Liver (tissue), 9 donors: ENCODE data around the gene RAB14. TPM values are rescaled to one million over a fixed set of nuclear protein-coding genes. Genes with fewer than 3 reads are reported as not detected.
A peak's percentile ranks its signal among the peaks of the same experiment; 100 is the strongest.

Experiments
- DNase-seq: peaks from one replicate; pipeline ENCODE4 v3.0.0-alpha.2; 2017; ENCODE audit warnings: low spot score
- H3K27ac ChIP-seq, 2 donors: one replicate each; pipeline ENCODE4 v1.7.0; 2013; ENCODE audit warnings: inconsistent platforms in 2 of 2, low read length in 2 of 2, control low read depth in 1 of 2, low read depth in 1 of 2, mild to moderate bottlenecking in 1 of 2
- H3K27me3 ChIP-seq, 4 donors: one replicate each; pipeline versions ENCODE4 v1.6.1 to v1.7.0; 2013; ENCODE audit warnings: low read length in 3 of 4, inconsistent platforms in 1 of 4, mild to moderate bottlenecking in 1 of 4, moderate library complexity in 1 of 4; ENCODE audit not compliant: control insufficient read depth in 4 of 4, insufficient read depth in 4 of 4
- H3K36me3 ChIP-seq, 4 donors: one replicate each; pipeline versions ENCODE4 v1.6.1 to v1.7.0; 2013; ENCODE audit warnings: low read length in 3 of 4, mild to moderate bottlenecking in 3 of 4, low read depth in 1 of 4, moderate library complexity in 1 of 4; ENCODE audit not compliant: control insufficient read depth in 4 of 4, insufficient read depth in 3 of 4
- H3K4me1 ChIP-seq, 4 donors: one replicate each; pipeline versions ENCODE4 v1.6.1 to v1.7.0; 2013; ENCODE audit warnings: low read length in 3 of 4, mild to moderate bottlenecking in 3 of 4, moderate library complexity in 1 of 4; ENCODE audit not compliant: control insufficient read depth in 4 of 4, insufficient read depth in 4 of 4
- H3K4me3 ChIP-seq, 3 donors: one replicate each; pipeline versions ENCODE4 v1.6.1 to v1.7.0; 2013; ENCODE audit warnings: low read length in 3 of 3, control low read depth in 1 of 3, low read depth in 1 of 3, mild to moderate bottlenecking in 1 of 3
- H3K9ac ChIP-seq, 2 donors: one replicate each; pipeline ENCODE4 v1.7.0; 2013; ENCODE audit warnings: low read length in 2 of 2, mild to moderate bottlenecking in 2 of 2, moderate library complexity in 2 of 2, control low read depth in 1 of 2, low read depth in 1 of 2
- H3K9me3 ChIP-seq, 4 donors: one replicate each; pipeline versions ENCODE4 v1.6.1 to v1.7.0; 2013; ENCODE audit warnings: low read length in 3 of 4; ENCODE audit not compliant: control insufficient read depth in 4 of 4
- EGR1 ChIP-seq, 2 donors: IDR thresholded peaks; 2 replicates each; pipeline ENCODE4 v1.6.1; 2016 to 2018; ENCODE audit warnings: antibody characterized with exemption in 2 of 2, low read depth in 2 of 2
- FOXA1 ChIP-seq: IDR thresholded peaks from 2 replicates; pipeline ENCODE4 v1.6.1; 2016; ENCODE audit warnings: antibody characterized with exemption
- FOXA2 ChIP-seq: IDR thresholded peaks from 2 replicates; pipeline ENCODE4 v1.6.1; 2016; ENCODE audit warnings: antibody characterized with exemption
- GABPA ChIP-seq, 2 donors: IDR thresholded peaks in 1 of 2; conservative IDR thresholded peaks in 1 of 2; 2 replicates each; pipeline ENCODE4 v1.6.1; 2016; ENCODE audit warnings: antibody characterized with exemption in 2 of 2, mild to moderate bottlenecking in 1 of 2, moderate library complexity in 1 of 2
- HNF4A ChIP-seq, 2 donors: conservative IDR thresholded peaks; 2 replicates each; pipeline ENCODE4 v1.6.1; 2016; ENCODE audit warnings: antibody characterized with exemption in 2 of 2, mild to moderate bottlenecking in 2 of 2
- HNF4G ChIP-seq: IDR thresholded peaks from 2 replicates; pipeline ENCODE4 v1.6.1; 2016; ENCODE audit warnings: antibody characterized with exemption
- NR2F2 ChIP-seq: IDR thresholded peaks from 2 replicates; pipeline ENCODE4 v1.6.1; 2016; ENCODE audit warnings: antibody characterized with exemption
- RAD21 ChIP-seq, 2 donors: IDR thresholded peaks; 2 replicates each; pipeline ENCODE4 v1.6.1; 2016; ENCODE audit warnings: antibody characterized with exemption in 2 of 2, mild to moderate bottlenecking in 2 of 2
- RXRA ChIP-seq, 2 donors: IDR thresholded peaks; 2 replicates each; pipeline ENCODE4 v1.6.1; 2017 to 2018; ENCODE audit warnings: antibody characterized with exemption in 2 of 2, mild to moderate bottlenecking in 1 of 2
- SP1 ChIP-seq: IDR thresholded peaks from 2 replicates; pipeline ENCODE4 v1.6.1; 2018; ENCODE audit warnings: antibody characterized with exemption, mild to moderate bottlenecking
- TAF1 ChIP-seq: conservative IDR thresholded peaks from 2 replicates; pipeline ENCODE4 v1.6.1; 2016; ENCODE audit warnings: antibody characterized with exemption, mild to moderate bottlenecking
- YY1 ChIP-seq: IDR thresholded peaks from 2 replicates; pipeline ENCODE4 v1.6.1; 2016; ENCODE audit warnings: antibody characterized with exemption, mild to moderate bottlenecking
- WGBS: extraction: QIAGEN DNeasy Blood & Tissue Kit; methylation state at CpG from one replicate; pipeline ENCODE4 v1.1.7; 2013; 5-methylcytosine and 5-hydroxymethylcytosine counted together
- polyA plus RNA-seq, 2 donors: library from polyadenylated mRNA; stranded (reverse) in 1 of 2; unstranded in 1 of 2; fragments of 200-250 nt in 1 of 2; fragments of >200 nt in 1 of 2; fragmentation: Nextera tagmentation in 1 of 2; extraction: Ambion mirVana in 1 of 2; gene quantifications; one replicate each; pipeline versions ENCODE4 v1.2.1 to v1.2.3, GENCODE V29; 2013 to 2015
- total RNA-seq, 2 donors: library from RNA; depleted of rRNA; stranded (reverse); fragments of >200 nt; gene quantifications; one replicate each; pipeline ENCODE4 v1.2.3, GENCODE V29; 2014
- TF ChIP-seq, protein P1 (sequence below): fragments of 150-350 bp; IDR thresholded peaks from 2 replicates; pipeline ENCODE4 v1.5.1; 2017; ENCODE audit warnings: improper control_type of control experiment, low read depth, low read length; ENCODE audit not compliant: missing input control
- TF ChIP-seq, protein P2 (sequence below): IDR thresholded peaks from 2 replicates; pipeline ENCODE4 v1.6.1; 2016; ENCODE audit warnings: antibody characterized with exemption, mild to moderate bottlenecking
- TF ChIP-seq, protein P3 (sequence below): IDR thresholded peaks from 2 replicates; pipeline ENCODE4 v1.6.1; 2016; ENCODE audit warnings: antibody characterized with exemption
- donor health status: healthy.
- donor health status: healthy.
- donor health status: healthy.
- donor health status: healthy.
- donor health status: healthy.

RAB14 gene
- total and polyA plus RNA-seq, 4 donors, result 25.9 to 48.2 (median 36.5) TPM

DNA sequence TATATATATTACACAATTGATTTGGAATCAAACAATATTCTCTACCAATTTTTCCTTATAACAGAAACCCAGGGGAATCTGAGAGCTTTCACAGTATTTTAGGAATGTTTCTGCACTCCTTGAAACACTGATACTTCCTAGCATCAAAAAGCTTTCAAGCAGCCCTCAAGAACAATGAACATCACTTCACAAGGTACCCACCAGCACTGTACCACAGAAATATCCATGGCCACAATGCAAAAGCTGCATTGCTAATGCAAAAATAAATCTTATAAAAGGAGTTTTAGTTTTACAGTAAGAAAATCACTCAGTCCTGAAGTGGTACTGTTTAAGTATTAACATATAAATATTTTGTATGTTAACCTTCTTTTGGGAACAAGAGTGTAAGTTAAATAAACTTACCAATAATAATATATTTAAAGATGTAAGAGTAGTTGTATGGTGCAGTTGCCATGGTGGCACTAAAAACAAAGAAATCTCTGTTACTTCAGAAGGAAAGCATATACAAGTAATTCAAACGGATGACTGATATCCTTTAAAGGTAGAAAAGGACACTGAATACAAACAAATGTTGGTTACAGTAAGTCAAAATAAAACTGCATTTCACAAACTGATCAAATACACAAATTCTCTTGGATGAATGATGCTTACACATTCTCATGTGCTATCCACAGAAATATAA lies 8.6 kb downstream of the RAB14 start:
- H3K27ac ChIP-seq, result no peak overlapping the region
- no peak for DNase-seq
- H3K4me1 ChIP-seq, result peaks cover 6 to 70% (median 58%) of the 10 kb centered on the region in 4 donors
- peak overlapping the region in 1 of 2 donors; percentile 21 for H3K9ac ChIP-seq
- H3K27me3 ChIP-seq, result no peaks in the 10 kb centered on the region
- H3K4me3 ChIP-seq, result no peak overlapping the region
- TF ChIP-seq YY1 (no peak), EGR1 (IDR thresholded peaks at IDR 0.05; ENCODE audit: low read depth in 2 of 2) (no peak), FOXA1 (no peak), RXRA (IDR thresholded peaks at IDR 0.05) (no peak), HNF4A (conservative IDR thresholded peaks at IDR 0.05) (no peak), RAD21 (IDR thresholded peaks at IDR 0.05) (no peak), HNF4G (no peak), GABPA (IDR thresholded peaks at IDR 0.05 in 1 of 2, conservative IDR thresholded peaks at IDR 0.05 in 1 of 2) (no peak), SP1 (no peak), NR2F2 (no peak)
- TF ChIP-seq, protein P1, sequence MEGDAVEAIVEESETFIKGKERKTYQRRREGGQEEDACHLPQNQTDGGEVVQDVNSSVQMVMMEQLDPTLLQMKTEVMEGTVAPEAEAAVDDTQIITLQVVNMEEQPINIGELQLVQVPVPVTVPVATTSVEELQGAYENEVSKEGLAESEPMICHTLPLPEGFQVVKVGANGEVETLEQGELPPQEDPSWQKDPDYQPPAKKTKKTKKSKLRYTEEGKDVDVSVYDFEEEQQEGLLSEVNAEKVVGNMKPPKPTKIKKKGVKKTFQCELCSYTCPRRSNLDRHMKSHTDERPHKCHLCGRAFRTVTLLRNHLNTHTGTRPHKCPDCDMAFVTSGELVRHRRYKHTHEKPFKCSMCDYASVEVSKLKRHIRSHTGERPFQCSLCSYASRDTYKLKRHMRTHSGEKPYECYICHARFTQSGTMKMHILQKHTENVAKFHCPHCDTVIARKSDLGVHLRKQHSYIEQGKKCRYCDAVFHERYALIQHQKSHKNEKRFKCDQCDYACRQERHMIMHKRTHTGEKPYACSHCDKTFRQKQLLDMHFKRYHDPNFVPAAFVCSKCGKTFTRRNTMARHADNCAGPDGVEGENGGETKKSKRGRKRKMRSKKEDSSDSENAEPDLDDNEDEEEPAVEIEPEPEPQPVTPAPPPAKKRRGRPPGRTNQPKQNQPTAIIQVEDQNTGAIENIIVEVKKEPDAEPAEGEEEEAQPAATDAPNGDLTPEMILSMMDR, result no peak
- TF ChIP-seq, protein P2, sequence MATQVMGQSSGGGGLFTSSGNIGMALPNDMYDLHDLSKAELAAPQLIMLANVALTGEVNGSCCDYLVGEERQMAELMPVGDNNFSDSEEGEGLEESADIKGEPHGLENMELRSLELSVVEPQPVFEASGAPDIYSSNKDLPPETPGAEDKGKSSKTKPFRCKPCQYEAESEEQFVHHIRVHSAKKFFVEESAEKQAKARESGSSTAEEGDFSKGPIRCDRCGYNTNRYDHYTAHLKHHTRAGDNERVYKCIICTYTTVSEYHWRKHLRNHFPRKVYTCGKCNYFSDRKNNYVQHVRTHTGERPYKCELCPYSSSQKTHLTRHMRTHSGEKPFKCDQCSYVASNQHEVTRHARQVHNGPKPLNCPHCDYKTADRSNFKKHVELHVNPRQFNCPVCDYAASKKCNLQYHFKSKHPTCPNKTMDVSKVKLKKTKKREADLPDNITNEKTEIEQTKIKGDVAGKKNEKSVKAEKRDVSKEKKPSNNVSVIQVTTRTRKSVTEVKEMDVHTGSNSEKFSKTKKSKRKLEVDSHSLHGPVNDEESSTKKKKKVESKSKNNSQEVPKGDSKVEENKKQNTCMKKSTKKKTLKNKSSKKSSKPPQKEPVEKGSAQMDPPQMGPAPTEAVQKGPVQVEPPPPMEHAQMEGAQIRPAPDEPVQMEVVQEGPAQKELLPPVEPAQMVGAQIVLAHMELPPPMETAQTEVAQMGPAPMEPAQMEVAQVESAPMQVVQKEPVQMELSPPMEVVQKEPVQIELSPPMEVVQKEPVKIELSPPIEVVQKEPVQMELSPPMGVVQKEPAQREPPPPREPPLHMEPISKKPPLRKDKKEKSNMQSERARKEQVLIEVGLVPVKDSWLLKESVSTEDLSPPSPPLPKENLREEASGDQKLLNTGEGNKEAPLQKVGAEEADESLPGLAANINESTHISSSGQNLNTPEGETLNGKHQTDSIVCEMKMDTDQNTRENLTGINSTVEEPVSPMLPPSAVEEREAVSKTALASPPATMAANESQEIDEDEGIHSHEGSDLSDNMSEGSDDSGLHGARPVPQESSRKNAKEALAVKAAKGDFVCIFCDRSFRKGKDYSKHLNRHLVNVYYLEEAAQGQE, result no peak
- peaks cover 0 to 4% (median 0%) of the 10 kb centered on the region in 4 donors for H3K36me3 ChIP-seq
- no peaks in the 10 kb centered on the region for H3K9me3 ChIP-seq
- 11% methylated on average over 1 of the region's 1 CpG for WGBS

DNA sequence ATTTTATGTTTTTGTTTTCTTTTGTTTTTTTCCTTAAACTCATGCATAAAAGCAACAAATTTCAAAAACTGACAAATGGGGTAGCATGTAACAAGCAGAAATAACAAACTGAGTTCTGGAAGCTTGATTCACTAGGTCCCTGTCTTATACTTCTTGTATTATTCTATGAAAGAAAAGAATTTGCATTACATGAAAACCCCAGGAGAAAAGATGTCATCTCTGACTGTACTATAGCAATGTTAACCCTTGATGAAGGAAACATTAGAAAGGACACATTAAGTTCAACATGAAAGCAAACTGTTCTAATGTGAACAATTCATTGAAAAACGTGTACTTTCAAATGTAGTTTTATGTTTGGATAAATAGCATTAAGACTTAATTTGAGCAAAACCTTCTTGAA lies 9.2 kb downstream of the RAB14 start:
- no peaks in the 10 kb centered on the region for H3K27me3 ChIP-seq
- peaks cover 0 to 4% (median 0%) of the 10 kb centered on the region in 4 donors for H3K36me3 ChIP-seq
- no peaks in the 10 kb centered on the region for H3K9me3 ChIP-seq
- WGBS, result 31% methylated on average over 1 of the region's 1 CpG
- H3K9ac ChIP-seq, result no peak overlapping the region
- H3K27ac ChIP-seq, result no peak overlapping the region
- no peak for DNase-seq
- TF ChIP-seq TAF1 (no peak), RAD21 (IDR thresholded peaks at IDR 0.05) (no peak), FOXA2 (no peak), FOXA1 (no peak), RXRA (IDR thresholded peaks at IDR 0.05) (no peak), GABPA (IDR thresholded peaks at IDR 0.05 in 1 of 2, conservative IDR thresholded peaks at IDR 0.05 in 1 of 2) (no peak), HNF4G (no peak)
- TF ChIP-seq, protein P3, sequence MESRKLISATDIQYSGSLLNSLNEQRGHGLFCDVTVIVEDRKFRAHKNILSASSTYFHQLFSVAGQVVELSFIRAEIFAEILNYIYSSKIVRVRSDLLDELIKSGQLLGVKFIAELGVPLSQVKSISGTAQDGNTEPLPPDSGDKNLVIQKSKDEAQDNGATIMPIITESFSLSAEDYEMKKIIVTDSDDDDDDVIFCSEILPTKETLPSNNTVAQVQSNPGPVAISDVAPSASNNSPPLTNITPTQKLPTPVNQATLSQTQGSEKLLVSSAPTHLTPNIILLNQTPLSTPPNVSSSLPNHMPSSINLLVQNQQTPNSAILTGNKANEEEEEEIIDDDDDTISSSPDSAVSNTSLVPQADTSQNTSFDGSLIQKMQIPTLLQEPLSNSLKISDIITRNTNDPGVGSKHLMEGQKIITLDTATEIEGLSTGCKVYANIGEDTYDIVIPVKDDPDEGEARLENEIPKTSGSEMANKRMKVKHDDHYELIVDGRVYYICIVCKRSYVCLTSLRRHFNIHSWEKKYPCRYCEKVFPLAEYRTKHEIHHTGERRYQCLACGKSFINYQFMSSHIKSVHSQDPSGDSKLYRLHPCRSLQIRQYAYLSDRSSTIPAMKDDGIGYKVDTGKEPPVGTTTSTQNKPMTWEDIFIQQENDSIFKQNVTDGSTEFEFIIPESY, result no peak
- peaks cover 6 to 67% (median 57%) of the 10 kb centered on the region in 4 donors for H3K4me1 ChIP-seq
- no peak overlapping the region for H3K4me3 ChIP-seq
